KMS-11 (cell line): ENCODE data around the gene ERFE.

Experiments used
- H2AFZ ChIP-seq: fragments of 200-600 bp; sonication (generic); 2 replicates; pipeline ENCODE4 v1.6.1; 2016; ENCODE audit warnings: antibody characterized with exemption, mixed run types, low read depth
- H3K27ac ChIP-seq: fragments of 200-600 bp; sonication (generic); 2 replicates; pipeline ENCODE4 v1.6.1; 2016; ENCODE audit warnings: mild to moderate bottlenecking, mixed run types
- H3K27me3 ChIP-seq: fragments of 200-600 bp; sonication (generic); 2 replicates; pipeline ENCODE4 v1.6.1; 2017; ENCODE audit warnings: mild to moderate bottlenecking, low read depth, mixed run types, moderate library complexity; ENCODE audit not compliant: insufficient read depth
- H3K36me3 ChIP-seq: fragments of 200-600 bp; sonication (generic); 2 replicates; pipeline ENCODE4 v1.6.1; 2017; ENCODE audit warnings: mild to moderate bottlenecking, mixed run types; ENCODE audit not compliant: insufficient read depth
- H3K4me1 ChIP-seq: fragments of 200-600 bp; sonication (generic); 2 replicates; pipeline ENCODE4 v1.6.1; 2016; ENCODE audit warnings: mild to moderate bottlenecking, low read depth, mixed run types; ENCODE audit not compliant: poor library complexity, severe bottlenecking
- H3K4me2 ChIP-seq: fragments of 200-600 bp; sonication (generic); 2 replicates; pipeline ENCODE4 v1.7.0; 2016; ENCODE audit warnings: mild to moderate bottlenecking, mixed run types
- H3K4me3 ChIP-seq: fragments of 200-600 bp; sonication (generic); IDR thresholded peaks from 2 replicates; pipeline ENCODE4 v1.6.1; 2017; ENCODE audit warnings: low read depth, low read length, mixed read lengths; ENCODE audit not compliant: insufficient read depth
- H3K79me2 ChIP-seq: fragments of 200-600 bp; sonication (generic); 2 replicates; pipeline ENCODE4 v1.6.1; 2016; ENCODE audit warnings: low read depth, mixed run types; ENCODE audit not compliant: insufficient read depth
- H3K9ac ChIP-seq: fragments of 200-600 bp; sonication (generic); 2 replicates; pipeline ENCODE4 v1.6.1; 2016; ENCODE audit warnings: mild to moderate bottlenecking, mixed run types
- H4K20me1 ChIP-seq: fragments of 200-600 bp; sonication (generic); 2 replicates; pipeline ENCODE4 v1.6.1; 2016; ENCODE audit warnings: mild to moderate bottlenecking, mixed run types; ENCODE audit not compliant: insufficient read depth
- CTCF ChIP-seq: fragments of 200-600 bp; sonication (generic); conservative IDR thresholded peaks from 2 replicates; pipeline ENCODE4 v1.6.1; 2017; ENCODE audit warnings: low read depth, mild to moderate bottlenecking, antibody characterized with exemption, low read length, moderate library complexity, mixed read lengths

The ERFE gene

GRCh38 chr2:238216651-238217184, 57.9 kb downstream of the ERFE start:
- H3K4me1 ChIP-seq = peaks cover 3% of the 10 kb centered on the region
- no peak overlapping the region for H3K4me2 ChIP-seq
- H4K20me1 ChIP-seq = no peaks in the 10 kb centered on the region
- no peak overlapping the region for H3K27ac ChIP-seq
- H3K79me2 ChIP-seq = no peaks in the 10 kb centered on the region
- no peaks in the 10 kb centered on the region for H3K27me3 ChIP-seq
- no peak overlapping the region for H3K9ac ChIP-seq
- TF ChIP-seq CTCF = no peak
- H3K36me3 ChIP-seq = no peaks in the 10 kb centered on the region
- H2AFZ ChIP-seq = no peak overlapping the region
- no peak overlapping the region for H3K4me3 ChIP-seq
